ENCODE data around the gene CITED4.

CITED4 gene

DNA sequence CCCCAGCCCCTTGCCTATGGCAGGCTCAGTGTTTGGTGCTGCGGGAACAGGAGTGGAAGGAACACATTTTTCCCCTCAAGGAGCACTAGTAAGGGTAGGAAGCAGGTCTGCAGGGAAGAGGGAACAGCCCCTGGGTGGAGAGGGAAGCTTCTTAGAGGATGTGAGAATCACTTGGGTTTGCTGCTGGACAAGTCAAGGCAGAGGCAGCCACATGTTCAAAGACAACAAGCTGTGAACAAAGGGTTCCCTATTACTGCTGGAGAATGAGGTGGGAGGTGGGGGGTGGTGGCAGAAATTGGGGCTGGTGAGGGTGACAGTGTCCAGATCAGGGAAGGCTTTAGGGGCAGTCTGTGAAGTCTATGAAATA, 24.8 kb upstream of the CITED4 start:
- no peak for DNase-seq (ENCODE audit: low read depth)
- TF ChIP-seq, protein P1, sequence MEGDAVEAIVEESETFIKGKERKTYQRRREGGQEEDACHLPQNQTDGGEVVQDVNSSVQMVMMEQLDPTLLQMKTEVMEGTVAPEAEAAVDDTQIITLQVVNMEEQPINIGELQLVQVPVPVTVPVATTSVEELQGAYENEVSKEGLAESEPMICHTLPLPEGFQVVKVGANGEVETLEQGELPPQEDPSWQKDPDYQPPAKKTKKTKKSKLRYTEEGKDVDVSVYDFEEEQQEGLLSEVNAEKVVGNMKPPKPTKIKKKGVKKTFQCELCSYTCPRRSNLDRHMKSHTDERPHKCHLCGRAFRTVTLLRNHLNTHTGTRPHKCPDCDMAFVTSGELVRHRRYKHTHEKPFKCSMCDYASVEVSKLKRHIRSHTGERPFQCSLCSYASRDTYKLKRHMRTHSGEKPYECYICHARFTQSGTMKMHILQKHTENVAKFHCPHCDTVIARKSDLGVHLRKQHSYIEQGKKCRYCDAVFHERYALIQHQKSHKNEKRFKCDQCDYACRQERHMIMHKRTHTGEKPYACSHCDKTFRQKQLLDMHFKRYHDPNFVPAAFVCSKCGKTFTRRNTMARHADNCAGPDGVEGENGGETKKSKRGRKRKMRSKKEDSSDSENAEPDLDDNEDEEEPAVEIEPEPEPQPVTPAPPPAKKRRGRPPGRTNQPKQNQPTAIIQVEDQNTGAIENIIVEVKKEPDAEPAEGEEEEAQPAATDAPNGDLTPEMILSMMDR (conservative IDR thresholded peaks at IDR 0.05; ENCODE audit: low read depth, low read length), result no peak
- H3K4me3 ChIP-seq (ENCODE audit: low read length), result no peak overlapping the region

DNA sequence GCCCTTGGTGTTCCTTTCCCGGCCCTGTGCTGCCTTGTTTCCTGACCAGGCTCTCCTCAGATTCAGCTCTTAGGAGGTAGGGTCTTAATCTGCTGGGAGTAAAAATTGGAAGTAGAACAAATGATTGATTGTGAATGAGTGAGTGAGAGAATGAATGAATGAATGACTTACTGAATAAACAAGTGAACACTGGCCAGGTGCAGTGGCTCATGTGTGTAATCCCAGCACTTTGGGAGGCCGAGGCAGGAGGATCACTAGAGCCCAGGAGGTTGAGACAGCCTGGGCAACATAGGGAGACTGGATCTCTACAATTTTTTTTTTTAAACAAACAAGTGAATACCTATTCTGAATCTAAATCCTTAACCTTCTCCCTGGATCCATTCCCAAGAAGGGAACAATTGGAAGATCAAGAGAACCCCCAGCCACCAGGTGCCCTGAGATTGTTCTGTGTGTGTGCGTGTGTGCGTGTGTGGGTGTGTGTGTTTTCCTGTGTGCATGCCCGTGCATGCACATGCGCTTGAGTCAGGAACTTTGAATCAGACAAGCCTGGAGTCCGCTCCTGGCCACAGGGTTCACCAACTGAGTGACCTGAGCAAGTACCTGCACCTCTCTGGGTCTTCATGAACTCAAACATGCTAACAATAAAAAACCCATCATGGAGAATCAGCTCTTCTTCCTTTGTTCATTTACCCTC, 24.3 kb upstream of the CITED4 start:
- H3K4me3 ChIP-seq (ENCODE audit: low read length), result no peak overlapping the region
- DNase-seq (ENCODE audit: low read depth), result no peak
- TF ChIP-seq, protein P1 (conservative IDR thresholded peaks at IDR 0.05; ENCODE audit: low read depth, low read length), result no peak

DNA sequence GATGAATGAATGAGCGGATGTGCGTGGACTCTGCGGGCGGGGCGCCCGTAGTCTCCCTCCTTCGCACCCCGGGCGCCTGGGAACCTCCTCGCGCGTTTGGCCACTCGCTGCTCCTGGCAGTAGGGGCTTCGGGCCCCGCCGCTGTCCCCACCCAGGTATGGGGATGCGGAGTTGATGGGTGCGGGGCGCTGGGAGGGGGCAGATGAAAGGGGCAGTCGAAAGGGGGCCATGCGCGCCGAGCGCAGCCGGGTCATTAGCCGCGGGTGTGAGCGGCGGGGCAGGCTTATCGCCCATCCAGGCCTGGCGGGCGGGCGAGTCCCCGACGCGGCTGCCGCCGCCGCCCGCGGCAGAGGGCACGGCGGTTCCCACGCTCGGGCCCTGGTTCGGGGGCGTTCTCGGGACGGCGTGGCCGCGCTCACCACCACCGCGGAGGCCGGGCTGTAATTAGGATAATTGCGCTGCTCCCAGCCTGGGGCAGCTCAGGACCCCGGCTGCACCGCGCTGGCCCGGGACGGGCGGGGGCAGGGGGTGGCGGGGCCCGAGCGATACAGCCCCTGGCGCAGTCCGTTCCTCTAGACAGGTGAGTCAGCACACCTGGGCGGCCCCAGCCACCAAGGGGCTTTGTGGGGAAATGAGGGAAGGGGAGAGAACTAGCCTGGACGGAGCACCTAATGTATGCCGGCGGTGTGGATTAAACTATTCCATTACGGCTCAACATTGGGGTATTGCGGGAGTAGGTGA, 22.1 kb upstream of the CITED4 start:
- TF ChIP-seq, protein P1 (conservative IDR thresholded peaks at IDR 0.05; ENCODE audit: low read depth, low read length), result no peak
- DNase-seq (ENCODE audit: low read depth), result no peak
- H3K4me3 ChIP-seq (ENCODE audit: low read length), result peak overlapping the region; percentile 13

DNA sequence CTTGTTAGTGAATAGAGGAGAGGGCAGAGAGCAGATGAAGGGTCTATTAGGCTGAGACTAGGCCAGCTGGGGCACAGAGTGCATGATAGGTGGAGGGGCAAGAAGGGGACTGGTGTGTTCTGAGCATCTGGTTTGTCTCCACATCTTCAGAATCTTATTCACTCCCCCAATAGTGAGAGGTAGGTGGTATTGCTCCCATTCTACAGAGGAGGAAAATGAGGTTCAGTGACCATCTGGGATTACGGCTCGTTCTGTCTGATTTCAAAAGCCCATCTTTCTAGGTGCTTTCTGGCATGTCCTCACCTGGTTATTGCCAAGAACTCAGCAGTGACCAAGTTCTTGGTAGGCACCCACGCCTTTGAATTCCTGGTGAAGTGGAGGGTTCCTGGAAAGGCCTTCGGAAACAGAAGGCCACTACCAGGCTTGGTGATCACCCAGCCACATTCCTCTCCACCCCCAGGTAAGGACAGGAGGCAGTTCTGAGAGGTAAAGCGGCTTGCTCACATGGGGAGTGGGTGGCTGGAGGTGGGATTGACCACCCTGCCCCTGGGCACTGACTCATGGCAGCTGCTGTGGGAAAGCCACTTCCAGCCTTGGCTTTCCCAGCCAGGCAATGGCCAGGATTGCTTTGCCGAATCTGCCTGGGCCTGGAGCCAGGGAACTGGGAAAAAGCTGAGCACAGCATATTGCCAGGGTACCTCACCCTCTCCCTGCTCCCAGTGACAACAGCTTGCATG, 18.8 kb upstream of the CITED4 start:
- TF ChIP-seq, protein P1 (conservative IDR thresholded peaks at IDR 0.05; ENCODE audit: low read depth, low read length), result no peak
- no peak overlapping the region for H3K4me3 ChIP-seq (ENCODE audit: low read length)
- DNase-seq (ENCODE audit: low read depth), result no peak

DNA sequence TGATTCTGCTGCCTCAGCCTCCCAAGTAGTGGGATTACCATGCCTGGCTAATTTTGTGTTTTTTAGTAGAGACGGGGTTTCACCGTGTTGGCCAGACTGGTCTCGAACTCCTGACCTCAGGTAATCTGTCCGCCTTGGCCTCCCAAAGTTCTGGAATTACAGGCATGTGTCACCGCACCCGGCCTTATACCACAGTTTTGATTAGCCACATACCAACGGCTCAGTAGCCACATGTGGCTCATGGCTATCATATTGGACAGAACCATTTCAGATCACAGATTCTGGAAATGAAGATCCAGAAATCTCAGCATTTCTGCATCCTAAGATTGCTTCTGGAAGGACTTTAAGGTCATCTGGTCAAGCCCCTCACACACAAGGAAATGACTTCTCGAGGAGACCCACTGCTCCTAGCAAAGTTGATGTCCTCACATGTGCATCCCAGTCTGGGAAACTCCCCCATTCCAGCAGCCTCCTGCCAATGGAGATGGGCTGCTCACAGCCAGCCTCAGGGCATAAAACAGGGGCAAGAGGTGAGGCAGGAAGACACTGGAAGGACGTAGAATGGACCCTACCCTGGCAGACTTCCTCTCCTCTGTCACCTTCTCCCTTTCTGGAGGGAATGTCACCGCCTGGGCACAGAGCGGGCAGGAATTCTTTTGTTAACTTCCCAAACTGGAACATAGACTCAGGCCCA, 17.5 kb upstream of the CITED4 start:
- H3K4me3 ChIP-seq (ENCODE audit: low read length), result no peak overlapping the region
- TF ChIP-seq, protein P1 (conservative IDR thresholded peaks at IDR 0.05; ENCODE audit: low read depth, low read length), result no peak
- no peak for DNase-seq (ENCODE audit: low read depth)

DNA sequence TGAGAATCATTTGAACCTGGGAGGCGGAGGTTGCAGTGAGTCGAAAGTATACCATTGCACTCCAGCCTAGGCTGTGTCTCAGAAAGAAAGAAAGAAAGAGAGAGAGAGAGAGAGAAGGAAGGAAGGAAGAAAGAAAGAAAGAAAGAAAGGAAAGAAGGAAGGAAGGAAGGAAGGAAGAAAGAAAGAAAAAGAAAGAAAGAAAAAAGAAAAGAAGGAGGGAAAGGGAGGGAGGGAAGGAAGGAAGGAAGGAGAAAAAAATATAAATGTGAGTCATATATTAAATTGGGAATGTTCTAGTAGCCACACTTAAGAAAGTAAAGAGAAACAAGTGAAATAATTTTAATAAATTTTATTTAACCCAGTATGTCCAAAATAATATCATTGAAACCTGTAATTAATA, 16.7 kb upstream of the CITED4 start:
- TF ChIP-seq, protein P1 (conservative IDR thresholded peaks at IDR 0.05; ENCODE audit: low read depth, low read length), result no peak
- DNase-seq (ENCODE audit: low read depth), result no peak
- H3K4me3 ChIP-seq (ENCODE audit: low read length), result no peak overlapping the region

Data from retinal pigment epithelial cell (primary cell).